KG1 (cell line): ENCODE data around the gene GRIN2D.
"Not testable (repeated sequence)": the region's sequence is repeated elsewhere in the genome, so short reads cannot be mapped to it uniquely, and the experiment has no call there.

Source experiments
- DNase-seq: peaks from one replicate; lab custom pipeline; 2025; lab: John Stamatoyannopoulos, UW

The GRIN2D gene

GRCh38 chr19:48371771-48372170 lies 21.7 kb upstream of the GRIN2D start:
- not testable (repeated sequence) for DNase-seq

- DNase-seq = no peak
Observed at GRCh38 chr19:48372904-48373303, 20.6 kb upstream of the GRIN2D start.

- DNase-seq = no peak
Observed at GRCh38 chr19:48373567-48373966, 19.9 kb upstream of the GRIN2D start.

- DNase-seq = no peak
Observed at GRCh38 chr19:48378194-48378570, 15.3 kb upstream of the GRIN2D start.

GRCh38 chr19:48379058-48379457 lies 14.4 kb upstream of the GRIN2D start:
- no peak for DNase-seq

- DNase-seq = no peak
Observed at GRCh38 chr19:48381178-48381950, 12.1 kb upstream of the GRIN2D start.

- DNase-seq = no peak
Observed at GRCh38 chr19:48382286-48382685, 11.2 kb upstream of the GRIN2D start.

- no peak for DNase-seq
Observed at GRCh38 chr19:48385461-48386087, 7.9 kb upstream of the GRIN2D start.

- DNase-seq = no peak
Observed at GRCh38 chr19:48386981-48387380, 6.5 kb upstream of the GRIN2D start.

- DNase-seq = peak; percentile 63
Observed at GRCh38 chr19:48390188-48391099, 3.0 kb upstream of the GRIN2D start.

GRCh38 chr19:48391100-48392005 lies 2.1 kb upstream of the GRIN2D start, which contains the start of gene KDELR1:
Gene KDELR1, minus strand, starts transcription at chr19:48391551. Its CDS starts 193 bp downstream, at chr19:48391358.
- DNase-seq = peak; percentile 45

- not testable (repeated sequence) for DNase-seq
Observed at GRCh38 chr19:48392006-48392344, 1.5 kb upstream of the GRIN2D start.

GRCh38 chr19:48392860-48393558 lies 459 bp upstream of the GRIN2D start:
- no peak for DNase-seq

GRCh38 chr19:48394331-48395169 lies 1.1 kb downstream of the GRIN2D start:
- DNase-seq = no peak

- no peak for DNase-seq
Observed at GRCh38 chr19:48395170-48395455, 1.6 kb downstream of the GRIN2D start.

GRCh38 chr19:48395499-48395898 lies 2.0 kb downstream of the GRIN2D start:
- DNase-seq = no peak

- DNase-seq = no peak
Observed at GRCh38 chr19:48396016-48396823, 2.8 kb downstream of the GRIN2D start.

- no peak for DNase-seq
Observed at GRCh38 chr19:48396824-48397176, 3.3 kb downstream of the GRIN2D start.
